Skin of body (tissue), 2 donors: ENCODE measurements around the gene EHD1. TPM values are rescaled to one million over a fixed set of nuclear protein-coding genes. Genes with fewer than 3 reads are reported as not detected.
A peak's percentile ranks its signal among the peaks of the same experiment; 100 is the strongest.

ENCODE experiments used
- DNase-seq: peaks from one replicate; lab custom pipeline; 2025; lab: John Stamatoyannopoulos, UW
- total RNA-seq: library from RNA; depleted of rRNA; stranded (reverse); fragments of >200 nt; gene quantifications from one replicate; pipeline ENCODE4 v1.2.3, GENCODE V29; 2014

Gene EHD1
- total RNA-seq, 1 donor from 2014 or later: 27.1 TPM

GRCh38 chr11:64910451-64911093 lies 32.2 kb upstream of the EHD1 start:
- no peak for DNase-seq

- no peak for DNase-seq
Observed at GRCh38 chr11:64909653-64910343, 31.4 kb upstream of the EHD1 start.

GRCh38 chr11:64908766-64909165 lies 30.3 kb upstream of the EHD1 start:
- DNase-seq: no peak

GRCh38 chr11:64906314-64906635 lies 27.9 kb upstream of the EHD1 start:
- no peak for DNase-seq

- no peak for DNase-seq
Observed at GRCh38 chr11:64905516-64906313, 27.3 kb upstream of the EHD1 start.

- no peak for DNase-seq
Observed at GRCh38 chr11:64903291-64903833, 24.9 kb upstream of the EHD1 start.

GRCh38 chr11:64902102-64902900 lies 23.9 kb upstream of the EHD1 start:
- DNase-seq: no peak

- DNase-seq: no peak
Observed at GRCh38 chr11:64900774-64901173, 22.4 kb upstream of the EHD1 start.

GRCh38 chr11:64900263-64900678 lies 21.9 kb upstream of the EHD1 start:
- no peak for DNase-seq

- DNase-seq: no peak
Observed at GRCh38 chr11:64898541-64898940, 20.1 kb upstream of the EHD1 start.

GRCh38 chr11:64898076-64898445 lies 19.6 kb upstream of the EHD1 start:
- DNase-seq: no peak

- no peak for DNase-seq
Observed at GRCh38 chr11:64897381-64898075, 19.1 kb upstream of the EHD1 start.

- DNase-seq: no peak
Observed at GRCh38 chr11:64896448-64897022, 18.1 kb upstream of the EHD1 start.

- no peak for DNase-seq
Observed at GRCh38 chr11:64894812-64895452, 16.5 kb upstream of the EHD1 start.

GRCh38 chr11:64894070-64894811 lies 15.8 kb upstream of the EHD1 start:
- peak; percentile 11 for DNase-seq

GRCh38 chr11:64893194-64894069 lies 15.0 kb upstream of the EHD1 start:
- DNase-seq: no peak

GRCh38 chr11:64892838-64893193 lies 14.4 kb upstream of the EHD1 start:
- DNase-seq: no peak

- no peak for DNase-seq
Observed at GRCh38 chr11:64892411-64892831, 14.0 kb upstream of the EHD1 start.
